HepG2 (cell line): ENCODE data around the gene TCAP. TPM values are rescaled to one million over a fixed set of nuclear protein-coding genes. Genes with fewer than 3 reads are reported as not detected.
A peak's percentile ranks its signal among the peaks of the same experiment; 100 is the strongest.

Experiments
- CBX1 ChIP-seq: IDR thresholded peaks from one replicate; pipeline ENCODE4 v1.6.1; 2016; ENCODE audit warnings: antibody characterized with exemption, low read depth
- E2F1 ChIP-seq: sonication (generic); formaldehyde crosslinking; IDR thresholded peaks from 2 replicates; pipeline ENCODE4 v1.5.0; 2020; ENCODE audit warnings: missing genetic modification reagents
- GPBP1L1 ChIP-seq: sonication (generic); formaldehyde crosslinking; IDR thresholded peaks from 2 replicates; pipeline ENCODE4 v1.5.0; 2020; ENCODE audit warnings: mild to moderate bottlenecking, missing genetic modification reagents
- MAFF ChIP-seq: IDR thresholded peaks from 2 replicates; pipeline ENCODE4 v1.6.1; 2011; ENCODE audit warnings: low read depth, low read length, improper control_type of control experiment
- MTA1 ChIP-seq: sonication (generic); formaldehyde crosslinking; IDR thresholded peaks from 2 replicates; pipeline ENCODE4 v1.4.0; 2020; ENCODE audit warnings: missing genetic modification reagents, mild to moderate bottlenecking, borderline replicate concordance
- NCOA1 ChIP-seq: sonication (generic); formaldehyde crosslinking; IDR thresholded peaks from 2 replicates; pipeline ENCODE4 v1.9.0; 2021; ENCODE audit warnings: missing genetic modification reagents
- NFE2L1 ChIP-seq: sonication (generic); formaldehyde crosslinking; IDR thresholded peaks from 2 replicates; pipeline ENCODE4 v1.4.0; 2020; ENCODE audit warnings: missing genetic modification reagents, mild to moderate bottlenecking, borderline replicate concordance
- NFYC ChIP-seq: IDR thresholded peaks from 2 replicates; pipeline ENCODE4 v1.6.1; 2016; ENCODE audit warnings: missing genetic modification reagents, missing compliant biosample characterization
- NR2F1 ChIP-seq, 2 experiments: fragments of 450-650 bp in 1 of 2; formaldehyde crosslinking in 1 of 2; IDR thresholded peaks; 2 replicates each; pipeline versions ENCODE4 v1.5.0 to v1.6.1; 2016 to 2020; ENCODE audit warnings: mild to moderate bottlenecking in 1 of 2, missing compliant biosample characterization in 1 of 2, missing genetic modification reagents in 1 of 2, moderate library complexity in 1 of 2
- POLR2G ChIP-seq: fragments of 200-400 bp; formaldehyde crosslinking; IDR thresholded peaks from 2 replicates; pipeline ENCODE4 v1.6.1; 2018; ENCODE audit warnings: mild to moderate bottlenecking, low read depth, low read length, moderate library complexity
- PRDM15 ChIP-seq: sonication (generic); formaldehyde crosslinking; IDR thresholded peaks from 2 replicates; pipeline ENCODE4 v1.4.0; 2020; ENCODE audit warnings: missing genetic modification reagents
- SMYD3 ChIP-seq: sonication (generic); formaldehyde crosslinking; IDR thresholded peaks from 2 replicates; pipeline ENCODE4 v1.8.1; 2023; ENCODE audit warnings: mild to moderate bottlenecking, missing genetic modification reagents
- SP2 ChIP-seq: sonication (generic); formaldehyde crosslinking; IDR thresholded peaks from 2 replicates; pipeline ENCODE4 v1.5.1; 2020; ENCODE audit warnings: mild to moderate bottlenecking, missing genetic modification reagents
- U2AF2 ChIP-seq: fragments of 200-400 bp; formaldehyde crosslinking; IDR thresholded peaks from 2 replicates; pipeline ENCODE4 v1.6.1; 2017; ENCODE audit warnings: low read depth, mild to moderate bottlenecking, low read length
- ZNF18 ChIP-seq: sonication (generic); formaldehyde crosslinking; IDR thresholded peaks from 2 replicates; pipeline ENCODE4 v1.8.0; 2022; ENCODE audit warnings: mild to moderate bottlenecking, missing genetic modification reagents; ENCODE audit not compliant: insufficient replicate concordance
- ZNF251 ChIP-seq: sonication (generic); formaldehyde crosslinking; IDR thresholded peaks from 2 replicates; pipeline ENCODE4 v1.9.0; 2021; ENCODE audit warnings: mild to moderate bottlenecking, missing genetic modification reagents
- ZNF343 ChIP-seq: sonication (generic); formaldehyde crosslinking; IDR thresholded peaks from 2 replicates; pipeline ENCODE4 v1.4.0; 2020; ENCODE audit warnings: mild to moderate bottlenecking, missing genetic modification reagents
- ZNF383 ChIP-seq: sonication (generic); formaldehyde crosslinking; IDR thresholded peaks from 2 replicates; pipeline ENCODE4 v1.4.0; 2020; ENCODE audit warnings: missing genetic modification reagents, mild to moderate bottlenecking, borderline replicate concordance
- ZNF619 ChIP-seq: sonication (generic); formaldehyde crosslinking; IDR thresholded peaks from 2 replicates; pipeline ENCODE4 v1.4.0; 2020; ENCODE audit warnings: mild to moderate bottlenecking, missing genetic modification reagents
- ZNF720 ChIP-seq: sonication (generic); formaldehyde crosslinking; IDR thresholded peaks from 2 replicates; pipeline ENCODE4 v1.4.0; 2020; ENCODE audit warnings: missing genetic modification reagents
- ZNF768 ChIP-seq: sonication (generic); formaldehyde crosslinking; IDR thresholded peaks from 2 replicates; pipeline ENCODE4 v1.4.0; 2020; ENCODE audit warnings: missing genetic modification reagents
- ZSCAN31 ChIP-seq: sonication (generic); formaldehyde crosslinking; IDR thresholded peaks from 2 replicates; pipeline ENCODE4 v1.5.0; 2020; ENCODE audit warnings: low read depth, mild to moderate bottlenecking, missing genetic modification reagents
- polyA plus RNA-seq, 8 experiments: library from polyadenylated mRNA; depleted of rRNA in 3 of 8; stranded (reverse) in 7 of 8; unstranded in 1 of 8; fragments of >200 nt; fragmentation: Illumina TruSeq in 4 of 8; extraction: Trizol in 4 of 8; gene quantifications; 2 replicates each; pipeline versions ENCODE4 v1.2.1 to v1.2.3, GENCODE V29; 2011 to 2016; ENCODE audit warnings: low read depth in 4 of 8, missing spikeins in 1 of 8, mixed read lengths in 1 of 8; ENCODE audit not compliant: insufficient read depth in 1 of 8
- total RNA-seq, 5 experiments: library from RNA; depleted of rRNA; stranded (reverse); fragments of >200 nt; fragmentation: Illumina TruSeq; extraction: Trizol; gene quantifications; 2 replicates each; pipeline ENCODE4 v1.2.3, GENCODE V29; 2016; ENCODE audit warnings: low read depth in 1 of 5

The TCAP gene
- total and polyA plus RNA-seq, 2 of the 13 experiments (the other 11 are each of a cell fraction or from before 2014, with no cell fraction given), result 0.24 to 0.65 TPM

- TF ChIP-seq E2F1 (CRISPR knock-in tag), result no peak
- TF ChIP-seq MTA1 (CRISPR knock-in tag), result no peak
- no peak for TF ChIP-seq ZNF343 (CRISPR knock-in tag)
- TF ChIP-seq ZNF18 (CRISPR knock-in tag), result no peak
- 0 out of 2 replicates have a peak, but pooled peaks have one; percentile 6 for TF ChIP-seq POLR2G
- TF ChIP-seq ZNF768 (CRISPR knock-in tag), result 0 out of 2 replicates have a peak, but pooled peaks have one; percentile 3
- TF ChIP-seq NR2F1 (CRISPR knock-in tag; IDR thresholded peaks at IDR 0.05), result no peak
- no peak for TF ChIP-seq NFYC
- TF ChIP-seq SP2, result no peak
- no peak for TF ChIP-seq CBX1
- no peak for TF ChIP-seq SMYD3 (CRISPR knock-in tag)
- 0 out of 2 replicates have a peak, but pooled peaks have one; percentile 36 for TF ChIP-seq ZSCAN31 (CRISPR knock-in tag)
- TF ChIP-seq ZNF251 (CRISPR knock-in tag), result no peak
- no peak for TF ChIP-seq ZNF383
- no peak for TF ChIP-seq NFE2L1 (CRISPR knock-in tag)
- TF ChIP-seq NCOA1 (CRISPR knock-in tag), result no peak
- no peak for TF ChIP-seq GPBP1L1
- TF ChIP-seq U2AF2, result no peak
- TF ChIP-seq ZNF720 (CRISPR knock-in tag), result no peak
- no peak for TF ChIP-seq MAFF
- no peak for TF ChIP-seq ZNF619 (CRISPR knock-in tag)
- TF ChIP-seq PRDM15 (CRISPR knock-in tag), result no peak
Measured at GRCh38 chr17:39664581-39665561, at the start of gene TCAP (continued).
